IPS DF 4.7 (cell line): ENCODE data around the gene ADAD2.

Experiments
- DNase-seq: peaks from one replicate; pipeline ENCODE4 v3.0.0-alpha.2; 2013; ENCODE audit warnings: low spot score; ENCODE audit errors: extremely low read depth

ADAD2 gene

GRCh38 chr16:84190731-84191388 lies at the start of gene ADAD2:
TSS of gene ADAD2 (plus strand) at chr16:84191157. CDS start at chr16:84191231, 74 bp downstream.
- DNase-seq, result no peak

GRCh38 chr16:84143081-84143480 lies 47.9 kb upstream of the ADAD2 start:
- no peak for DNase-seq

GRCh38 chr16:84143784-84144199 lies 47.2 kb upstream of the ADAD2 start:
- DNase-seq, result no peak

GRCh38 chr16:84144209-84144858 lies 46.6 kb upstream of the ADAD2 start:
- no peak for DNase-seq

GRCh38 chr16:84144859-84145639 lies 45.9 kb upstream of the ADAD2 start, which contains the start of the genes DNAAF1 and HSDL1:
TSS of gene DNAAF1 (plus strand) at chr16:84145308. CDS start at chr16:84145441, 133 bp downstream.
TSS of gene HSDL1 (minus strand) at chr16:84145177. CDS start at chr16:84131321, 13,856 bp downstream.
- DNase-seq, result no peak

GRCh38 chr16:84150926-84151325 lies 40.0 kb upstream of the ADAD2 start:
- DNase-seq, result no peak

- no peak for DNase-seq
These were observed 37.2 kb upstream of the ADAD2 start for GRCh38 chr16:84153660-84154214.

- no peak for DNase-seq
These were observed 35.7 kb upstream of the ADAD2 start for GRCh38 chr16:84155226-84155625.

GRCh38 chr16:84155771-84156170 lies 35.2 kb upstream of the ADAD2 start:
- DNase-seq, result no peak

- no peak for DNase-seq
These were observed 34.6 kb upstream of the ADAD2 start for GRCh38 chr16:84156342-84156784.

GRCh38 chr16:84159007-84159406 lies 31.9 kb upstream of the ADAD2 start:
- DNase-seq, result no peak

GRCh38 chr16:84159800-84160199 lies 31.2 kb upstream of the ADAD2 start:
- DNase-seq, result no peak

- DNase-seq, result no peak
These were observed 29.9 kb upstream of the ADAD2 start for GRCh38 chr16:84161037-84161436.

GRCh38 chr16:84161801-84162200 lies 29.2 kb upstream of the ADAD2 start:
- DNase-seq, result no peak

GRCh38 chr16:84165746-84166145 lies 25.2 kb upstream of the ADAD2 start:
- no peak for DNase-seq

- DNase-seq, result no peak
These were observed 23.9 kb upstream of the ADAD2 start for GRCh38 chr16:84166796-84167695.

GRCh38 chr16:84169765-84170310 lies 21.1 kb upstream of the ADAD2 start:
- no peak for DNase-seq

GRCh38 chr16:84174396-84174795 lies 16.6 kb upstream of the ADAD2 start:
- DNase-seq, result no peak

GRCh38 chr16:84175350-84176081 lies 15.4 kb upstream of the ADAD2 start:
- no peak for DNase-seq
